Activated CD4-positive, alpha-beta memory T cell treated with anti-CD3 and anti-CD28 coated beads for 36 hours (primary cell): Measurements from ENCODE around the gene PPP2R2D. TPM values are rescaled to one million over a fixed set of nuclear protein-coding genes. Genes with fewer than 3 reads are reported as not detected.

Source experiments
- CTCF ChIA-PET: fragments of 350-600 bp; sonication (Branson Sonifier 250); formaldehyde crosslinking; loops from one replicate; lab custom pipeline; 2021; ENCODE audit warnings: antibody characterized with exemption, inconsistent platforms; lab: Charles Lee
- POLR2A ChIA-PET: fragments of 350-600 bp; sonication (Branson Sonifier 250); formaldehyde crosslinking; loops from one replicate; lab custom pipeline; 2021; ENCODE audit warnings: antibody characterized with exemption; lab: Charles Lee
- DNase-seq: peaks from one replicate; pipeline ENCODE4 v3.0.0-alpha.2; 2020
- H3K27ac Mint-ChIP-seq: one replicate; pipeline ENCODE4 v1.8.0; 2021; ENCODE audit warnings: mixed read lengths
- H3K27me3 Mint-ChIP-seq: one replicate; pipeline ENCODE4 v1.8.0; 2021; ENCODE audit warnings: mixed read lengths
- H3K36me3 Mint-ChIP-seq: one replicate; pipeline ENCODE4 v1.8.0; 2021; ENCODE audit warnings: mixed read lengths
- H3K4me1 Mint-ChIP-seq: one replicate; pipeline ENCODE4 v1.8.0; 2021; ENCODE audit warnings: low read depth, mixed read lengths
- H3K4me3 Mint-ChIP-seq: one replicate; pipeline ENCODE4 v1.8.0; 2021; ENCODE audit warnings: mild to moderate bottlenecking, mixed read lengths
- H3K9me3 Mint-ChIP-seq: one replicate; pipeline ENCODE4 v1.8.0; 2021; ENCODE audit warnings: mixed read lengths
- intact Hi-C: fragments of 100-400 bp; cut with micrococcal nuclease; formaldehyde crosslinking; loops from one replicate; pipeline ENCODE4 v1.15.1; 2023
- total RNA-seq, 2 experiments: library from RNA; stranded (reverse); gene quantifications; one replicate each; pipeline ENCODE4 v1.2.3, GENCODE V29; 2021

The PPP2R2D gene
- total RNA-seq, 2 experiments from 2014 or later: 31.9 to 32.3 TPM

DNA sequence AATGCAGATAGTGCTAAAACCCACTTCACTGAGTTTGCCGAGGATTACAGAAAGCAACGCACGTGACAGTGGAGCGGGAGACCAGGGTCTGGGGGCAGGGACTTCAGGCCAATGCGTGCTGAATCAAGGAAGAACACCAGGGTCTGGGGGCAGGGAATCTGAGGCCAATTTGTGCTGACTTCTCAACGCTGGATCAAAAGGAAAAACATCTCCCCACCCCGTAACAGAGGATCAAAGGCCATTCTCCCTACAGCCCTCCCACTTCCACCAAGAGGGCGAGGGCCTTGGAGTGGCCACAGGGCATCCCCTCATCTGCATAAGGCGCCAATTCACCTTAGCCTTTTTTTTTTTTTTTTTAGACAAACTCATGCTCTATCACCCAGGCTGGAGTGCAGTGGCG lies 103.2 kb downstream of the PPP2R2D start:
- intact Hi-C loops: no loop called here
- ChIA-PET POLR2A (no interaction called here), CTCF (interaction anchor here (0.6 to 0.7 kb wide), 2 partner anchors 19 to 116 kb away, joined by 3 read pairs; no protein-coding TSS in a partner anchor)
- Mint-ChIP-seq H3K9me3 (peaks cover 12% of the 10 kb centered on the region), H3K36me3 (peaks cover 7% of the 10 kb centered on the region), H3K27ac (no peak overlapping the region), H3K27me3 (peaks cover 7% of the 10 kb centered on the region), H3K4me1 (peaks cover 5% of the 10 kb centered on the region), H3K4me3 (no peak overlapping the region)
- no peak for DNase-seq

DNA sequence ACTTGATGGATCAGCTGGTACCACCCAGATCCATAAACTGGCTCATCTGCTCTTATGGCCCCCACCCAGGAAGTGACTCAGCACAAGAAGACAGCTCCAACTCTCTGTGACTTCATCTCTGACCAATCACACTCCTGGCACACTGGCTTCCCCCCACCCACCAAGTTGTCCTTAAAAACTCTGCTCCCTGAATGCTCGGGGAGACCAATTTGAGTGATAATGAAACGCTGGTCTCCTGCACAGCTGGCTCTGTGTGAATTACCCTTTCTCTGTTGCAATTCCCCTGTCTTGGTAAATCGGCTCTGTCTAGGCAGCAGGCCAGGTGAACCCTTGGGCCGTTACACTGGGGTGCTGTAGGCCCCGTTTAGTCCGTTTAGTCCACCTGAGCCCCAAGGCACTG lies 104.3 kb downstream of the PPP2R2D start:
- Mint-ChIP-seq H3K36me3 (peaks cover 7% of the 10 kb centered on the region), H3K27me3 (peaks cover 7% of the 10 kb centered on the region), H3K4me3 (no peak overlapping the region), H3K27ac (no peak overlapping the region), H3K9me3 (peaks cover 12% of the 10 kb centered on the region), H3K4me1 (peaks cover 5% of the 10 kb centered on the region)
- DNase-seq: no peak
- POLR2A ChIA-PET: no interaction called here
- intact Hi-C loops: no loop called here
- CTCF ChIA-PET: no interaction called here

DNA sequence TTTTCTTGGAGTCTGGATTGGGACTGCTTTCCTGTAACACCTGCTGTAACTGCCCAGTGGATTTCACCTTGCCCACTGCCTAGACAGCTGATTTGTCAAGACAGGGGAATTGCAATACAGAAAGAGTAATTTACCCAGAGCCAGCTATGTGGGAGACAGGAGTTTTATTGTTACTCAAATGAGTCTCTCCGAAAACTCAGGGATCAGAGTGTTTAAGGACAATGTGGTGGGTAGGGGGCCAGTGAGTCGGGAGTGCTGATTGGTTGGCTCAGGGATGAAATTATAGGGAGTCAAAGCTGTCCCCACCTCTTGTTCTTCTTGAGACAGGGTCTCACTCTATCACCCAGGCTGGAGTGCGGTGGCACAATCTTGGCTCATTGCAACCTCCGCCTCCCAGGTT lies 106.2 kb downstream of the PPP2R2D start:
- CTCF ChIA-PET: no interaction called here
- POLR2A ChIA-PET: no interaction called here
- no peak overlapping the region for H3K4me3 Mint-ChIP-seq

DNA sequence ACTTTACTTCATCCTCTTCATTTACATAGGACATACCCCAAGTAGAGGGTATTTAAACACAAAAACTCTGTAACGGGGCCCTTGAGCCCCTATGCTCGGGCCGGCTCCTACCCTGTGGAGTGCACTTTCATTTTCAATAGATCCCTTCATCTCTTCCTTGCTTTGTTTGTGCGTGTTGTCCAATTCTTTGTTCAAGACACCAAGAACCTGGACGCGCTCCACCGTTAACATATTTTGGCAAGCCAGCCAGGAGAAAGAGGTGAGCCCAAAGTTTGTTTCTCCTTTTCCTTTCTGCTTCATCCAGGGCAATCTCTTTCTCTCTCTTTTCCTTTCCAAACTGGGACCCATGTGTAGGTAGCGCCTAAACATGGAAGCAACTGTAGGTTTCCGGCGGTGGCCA lies 106.9 kb downstream of the PPP2R2D start:
- peaks cover 3% of the 10 kb centered on the region for H3K4me1 Mint-ChIP-seq
- H3K27me3 Mint-ChIP-seq: peaks cover 9% of the 10 kb centered on the region
- CTCF ChIA-PET: interaction anchor here (1.5 kb wide), 1 partner anchor 15 kb away, joined by 4 read pairs; no protein-coding TSS in a partner anchor
- H3K9me3 Mint-ChIP-seq: peaks cover 12% of the 10 kb centered on the region
- intact Hi-C loops: no loop called here
- no peak overlapping the region for H3K27ac Mint-ChIP-seq
- POLR2A ChIA-PET: no interaction called here
- H3K36me3 Mint-ChIP-seq: peaks cover 7% of the 10 kb centered on the region
- H3K4me3 Mint-ChIP-seq: no peak overlapping the region
- no peak for DNase-seq

More for the DNA sequence above, 106.2 kb downstream of the PPP2R2D start:
- no peak for DNase-seq
- intact Hi-C loops: no loop called here
- H3K4me1 Mint-ChIP-seq: peaks cover 3% of the 10 kb centered on the region
- H3K9me3 Mint-ChIP-seq: peaks cover 12% of the 10 kb centered on the region
- peaks cover 10% of the 10 kb centered on the region for H3K27me3 Mint-ChIP-seq
- H3K27ac Mint-ChIP-seq: no peak overlapping the region
- peaks cover 7% of the 10 kb centered on the region for H3K36me3 Mint-ChIP-seq

Other genes starting within 250 kb of the PPP2R2D start
- 10 to 100 TPM; 84.9 to 86.9 TPM for gene BNIP3, start 80.9 kb downstream of the PPP2R2D start, total RNA-seq
- gene JAKMIP3, start 164.9 kb downstream of the PPP2R2D start, total RNA-seq: under 1 TPM; 0.77 to 0.95 TPM